Activated naive CD8-positive, alpha-beta T cell treated with anti-CD3 and anti-CD28 coated beads, Interleukin-2, amount 10 ng/mL, durations not matched to agents 7 days and 5 days (primary cell): Measurements from ENCODE around the gene MPZL1. TPM values are rescaled to one million over a fixed set of nuclear protein-coding genes. Genes with fewer than 3 reads are reported as not detected.

ENCODE experiments used
- ATAC-seq: fragments of 150-1000 bp; cut with Tn5 transposase; one replicate; pipeline ENCODE4 v1.10.0; 2021; ENCODE audit warnings: low read depth, moderate library complexity
- POLR2A ChIA-PET: fragments of 350-600 bp; sonication (Branson Sonifier 250); formaldehyde crosslinking; loops from one replicate; lab custom pipeline; 2021; ENCODE audit warnings: antibody characterized with exemption; lab: Charles Lee
- DNase-seq: peaks from one replicate; pipeline ENCODE4 v3.0.0; 2021
- H3K27ac Mint-ChIP-seq: one replicate; pipeline ENCODE4 v1.8.0; 2022; ENCODE audit warnings: mild to moderate bottlenecking, mixed read lengths
- H3K27me3 Mint-ChIP-seq: one replicate; pipeline ENCODE4 v1.8.0; 2022; ENCODE audit warnings: mild to moderate bottlenecking, moderate library complexity, mixed read lengths
- H3K36me3 Mint-ChIP-seq: one replicate; pipeline ENCODE4 v1.8.0; 2021; ENCODE audit warnings: mild to moderate bottlenecking, mixed read lengths
- H3K4me1 Mint-ChIP-seq: one replicate; pipeline ENCODE4 v1.8.0; 2021; ENCODE audit warnings: mixed read lengths
- H3K4me3 Mint-ChIP-seq: one replicate; pipeline ENCODE4 v1.8.0; 2022; ENCODE audit warnings: mild to moderate bottlenecking, moderate library complexity, mixed read lengths
- H3K9me3 Mint-ChIP-seq: one replicate; pipeline ENCODE4 v1.8.0; 2021; ENCODE audit warnings: mixed read lengths
- total RNA-seq, 2 experiments: library from RNA; stranded (reverse); gene quantifications; one replicate each; pipeline ENCODE4 v1.2.3, GENCODE V29; 2021

MPZL1 gene
- total RNA-seq, 2 experiments from 2014 or later = 8.5 to 9.3 TPM

- Mint-ChIP-seq H3K27ac (no peak overlapping the region), H3K9me3 (no peaks in the 10 kb centered on the region), H3K36me3 (peaks cover 5% of the 10 kb centered on the region), H3K4me3 (peak overlapping the region; percentile 3), H3K4me1 (peaks cover 15% of the 10 kb centered on the region), H3K27me3 (no peaks in the 10 kb centered on the region)
- ATAC-seq (peak; percentile 10), DNase-seq (no peak)
- POLR2A ChIA-PET = interaction anchor here (0.8 kb wide), 1 partner anchor 10 kb away, joined by 3 read pairs; no protein-coding TSS in a partner anchor
Observed at GRCh38 chr1:167752219-167752985, 30.6 kb downstream of the MPZL1 start.

GRCh38 chr1:167755654-167756053 is 33.9 kb downstream of the MPZL1 start:
- no peak for ATAC-seq
- Mint-ChIP-seq H3K4me1 (peaks cover 16% of the 10 kb centered on the region), H3K4me3 (no peak overlapping the region), H3K27ac (no peak overlapping the region), H3K36me3 (peaks cover 5% of the 10 kb centered on the region), H3K9me3 (no peaks in the 10 kb centered on the region), H3K27me3 (no peaks in the 10 kb centered on the region)
- POLR2A ChIA-PET = interaction anchor here (0.7 kb wide), 1 partner anchor 12 kb away, joined by 3 read pairs; no protein-coding TSS in a partner anchor
- DNase-seq = no peak

GRCh38 chr1:167756730-167757405 is 35.1 kb downstream of the MPZL1 start:
- Mint-ChIP-seq H3K27ac (no peak overlapping the region), H3K27me3 (no peaks in the 10 kb centered on the region), H3K9me3 (no peaks in the 10 kb centered on the region), H3K4me3 (no peak overlapping the region), H3K36me3 (peaks cover 5% of the 10 kb centered on the region), H3K4me1 (peaks cover 27% of the 10 kb centered on the region)
- DNase-seq (no peak), ATAC-seq (no peak)
- POLR2A ChIA-PET = no interaction called here

GRCh38 chr1:167757433-167758309 is 35.9 kb downstream of the MPZL1 start:
- no peak for DNase-seq
- H3K27ac Mint-ChIP-seq = no peak overlapping the region
- peaks cover 3% of the 10 kb centered on the region for H3K36me3 Mint-ChIP-seq
- H3K27me3 Mint-ChIP-seq = no peaks in the 10 kb centered on the region
- no peaks in the 10 kb centered on the region for H3K9me3 Mint-ChIP-seq
- ATAC-seq = no peak
- H3K4me3 Mint-ChIP-seq = no peak overlapping the region
- POLR2A ChIA-PET = no interaction called here
- H3K4me1 Mint-ChIP-seq = peaks cover 31% of the 10 kb centered on the region

GRCh38 chr1:167761400-167761799 is 39.6 kb downstream of the MPZL1 start:
- no peaks in the 10 kb centered on the region for H3K27me3 Mint-ChIP-seq
- peaks cover 28% of the 10 kb centered on the region for H3K4me1 Mint-ChIP-seq
- ATAC-seq = no peak
- H3K27ac Mint-ChIP-seq = peak overlapping the region; percentile 82
- H3K36me3 Mint-ChIP-seq = peaks cover 5% of the 10 kb centered on the region
- no peak for DNase-seq
- H3K9me3 Mint-ChIP-seq = no peaks in the 10 kb centered on the region
- POLR2A ChIA-PET = interaction anchor here (0.6 to 1.7 kb wide), 4 partner anchors 18 to 174 kb away, joined by 3 to 7 read pairs (median 4); partner anchors contain the start of genes DCAF6 and MPC2
- peak overlapping the region; percentile 71 for H3K4me3 Mint-ChIP-seq

- peak; percentile 100 for ATAC-seq
- peak; percentile 38 for DNase-seq
- Mint-ChIP-seq H3K36me3 (peaks cover 1% of the 10 kb centered on the region), H3K4me3 (peak overlapping the region; percentile 71), H3K4me1 (peaks cover 22% of the 10 kb centered on the region), H3K27ac (peak overlapping the region; percentile 82), H3K9me3 (no peaks in the 10 kb centered on the region), H3K27me3 (no peaks in the 10 kb centered on the region)
- POLR2A ChIA-PET = interaction anchor here (0.6 to 1.7 kb wide), 6 partner anchors 9 to 174 kb away, joined by 3 to 7 read pairs (median 4); partner anchors contain the start of genes DCAF6 and MPC2
Observed at GRCh38 chr1:167762061-167762746, 40.4 kb downstream of the MPZL1 start.

- POLR2A ChIA-PET = interaction anchor here (1.3 kb wide), 1 partner anchor 11 kb away, joined by 3 read pairs; no protein-coding TSS in a partner anchor
- no peak overlapping the region for H3K27ac Mint-ChIP-seq
- peaks cover 9% of the 10 kb centered on the region for H3K36me3 Mint-ChIP-seq
- H3K27me3 Mint-ChIP-seq = no peaks in the 10 kb centered on the region
- peaks cover 25% of the 10 kb centered on the region for H3K4me1 Mint-ChIP-seq
- ATAC-seq (no peak), DNase-seq (no peak)
- no peak overlapping the region for H3K4me3 Mint-ChIP-seq
- no peaks in the 10 kb centered on the region for H3K9me3 Mint-ChIP-seq
Observed at GRCh38 chr1:167763525-167764220, 41.9 kb downstream of the MPZL1 start.

GRCh38 chr1:167764458-167765330 is 42.9 kb downstream of the MPZL1 start:
- Mint-ChIP-seq H3K4me3 (no peak overlapping the region), H3K27me3 (no peaks in the 10 kb centered on the region)
- DNase-seq = no peak

GRCh38 chr1:167765496-167765895 is 43.7 kb downstream of the MPZL1 start:
- no peaks in the 10 kb centered on the region for H3K27me3 Mint-ChIP-seq
- H3K4me1 Mint-ChIP-seq = peaks cover 25% of the 10 kb centered on the region
- no peak overlapping the region for H3K4me3 Mint-ChIP-seq
- no peak overlapping the region for H3K27ac Mint-ChIP-seq
- POLR2A ChIA-PET = no interaction called here
- H3K36me3 Mint-ChIP-seq = peaks cover 15% of the 10 kb centered on the region
- DNase-seq (no peak), ATAC-seq (no peak)
- no peaks in the 10 kb centered on the region for H3K9me3 Mint-ChIP-seq

More at GRCh38 chr1:167764458-167765330, 42.9 kb downstream of the MPZL1 start:
- Mint-ChIP-seq H3K9me3 (no peaks in the 10 kb centered on the region), H3K4me1 (peaks cover 25% of the 10 kb centered on the region), H3K27ac (no peak overlapping the region), H3K36me3 (peaks cover 11% of the 10 kb centered on the region)
- ATAC-seq = no peak
- POLR2A ChIA-PET = no interaction called here

GRCh38 chr1:167766538-167766937 is 44.8 kb downstream of the MPZL1 start:
- H3K36me3 Mint-ChIP-seq = peaks cover 15% of the 10 kb centered on the region

GRCh38 chr1:167767761-167768160 is 46.0 kb downstream of the MPZL1 start:
- POLR2A ChIA-PET = interaction anchor here (0.5 to 0.7 kb wide), 2 partner anchors 12 to 36 kb away, joined by 3 to 4 read pairs; no protein-coding TSS in a partner anchor
- H3K4me3 Mint-ChIP-seq = peak overlapping the region; percentile 20
- no peak overlapping the region for H3K27ac Mint-ChIP-seq
- DNase-seq (no peak), ATAC-seq (no peak)
- H3K9me3 Mint-ChIP-seq = no peaks in the 10 kb centered on the region
- peaks cover 17% of the 10 kb centered on the region for H3K36me3 Mint-ChIP-seq
- H3K27me3 Mint-ChIP-seq = no peaks in the 10 kb centered on the region
- H3K4me1 Mint-ChIP-seq = peaks cover 5% of the 10 kb centered on the region

More at GRCh38 chr1:167766538-167766937, 44.8 kb downstream of the MPZL1 start:
- Mint-ChIP-seq H3K27me3 (no peaks in the 10 kb centered on the region), H3K4me3 (no peak overlapping the region), H3K4me1 (peaks cover 18% of the 10 kb centered on the region), H3K27ac (no peak overlapping the region), H3K9me3 (no peaks in the 10 kb centered on the region)
- POLR2A ChIA-PET = no interaction called here
- no peak for ATAC-seq
- no peak for DNase-seq
